ENCODE measurements around the gene TANGO6.

DNA sequence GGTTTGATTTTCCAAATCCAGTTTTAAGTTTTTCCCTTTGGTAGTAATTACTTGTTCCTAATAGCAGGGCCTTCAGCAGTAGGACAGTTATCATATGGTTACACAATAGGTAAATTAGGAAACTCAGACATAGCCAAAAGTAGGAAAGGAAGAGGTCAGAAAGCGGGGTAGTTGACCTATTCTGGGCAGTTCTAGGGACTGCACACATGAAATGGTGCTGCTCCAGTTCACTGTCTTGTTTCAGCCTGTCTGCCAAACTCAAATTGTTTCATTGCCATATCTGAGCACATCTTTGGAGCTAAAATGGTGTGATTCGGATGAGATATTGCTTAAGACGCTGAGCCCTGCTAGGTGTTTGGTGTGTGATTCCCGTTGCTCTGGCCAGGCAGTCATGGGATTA lies 56.7 kb downstream of the TANGO6 start:
- no peak for TF ChIP-seq POLR2A (IDR thresholded peaks at IDR 0.05; ENCODE audit: low read length)
- no peak for TF ChIP-seq GATA1 (IDR thresholded peaks at IDR 0.05; ENCODE audit: low read depth, low read length)
